ENCODE measurements around the gene ANXA1. TPM values are rescaled to one million over a fixed set of nuclear protein-coding genes. Genes with fewer than 3 reads are reported as not detected.
"Not testable (repeated sequence)": the region's sequence is repeated elsewhere in the genome, so short reads cannot be mapped to it uniquely, and the experiment has no call there.

ANXA1 gene
- total RNA-seq = 100 to 1,000 TPM in 1 of 2 donors, 10 to 100 TPM in 1; 69.8 to 142 TPM

- Histone ChIP-seq H3K27me3 (no peaks in the 10 kb centered on the region), H3K4me1 (peaks cover 0 to 44% of the 10 kb centered on the region in 2 donors), H3K4me3 (peak within 1 kb of the TSS; percentile 44 to 50), H3K27ac (peak within 1 kb of the TSS; percentile 68 to 80), H3K9me3 (no peaks in the 10 kb centered on the region), H3K36me3 (peaks cover 10% of the 10 kb centered on the region)
- TF ChIP-seq CTCF (IDR thresholded peaks at IDR 0.05) = no peak
- no peak for DNase-seq (ENCODE audit: low spot score)
Observed at GRCh38 chr9:73151653-73152542, at the start of gene ANXA1. Gene ANXA1 (plus strand): TSS chr9:73151865. CDS start chr9:73158536, 6,671 bp downstream.

- no peaks in the 10 kb centered on the region for H3K27me3 ChIP-seq
- no peak for TF ChIP-seq CTCF (IDR thresholded peaks at IDR 0.05)
- no peaks in the 10 kb centered on the region for H3K36me3 ChIP-seq
- H3K4me1 ChIP-seq = no peaks in the 10 kb centered on the region
- H3K9me3 ChIP-seq = no peaks in the 10 kb centered on the region
- H3K4me3 ChIP-seq = no peak overlapping the region
- DNase-seq (ENCODE audit: low spot score) = no peak
- H3K27ac ChIP-seq = no peak overlapping the region
Observed at GRCh38 chr9:73104342-73104741, 47.3 kb upstream of the ANXA1 start.

GRCh38 chr9:73104921-73105320, 46.7 kb upstream of the ANXA1 start:
- DNase-seq (ENCODE audit: low spot score) = no peak
- no peaks in the 10 kb centered on the region for H3K9me3 ChIP-seq
- TF ChIP-seq CTCF (IDR thresholded peaks at IDR 0.05) = no peak

GRCh38 chr9:73107489-73108069, 44.1 kb upstream of the ANXA1 start:
- H3K27me3 ChIP-seq; H3K4me3 ChIP-seq; DNase-seq (ENCODE audit: low spot score); H3K9me3 ChIP-seq; H3K27ac ChIP-seq; H3K4me1 ChIP-seq; H3K36me3 ChIP-seq: not testable (repeated sequence)
- peak; percentile 44 to 75 for TF ChIP-seq CTCF (IDR thresholded peaks at IDR 0.05)

More at GRCh38 chr9:73104921-73105320, 46.7 kb upstream of the ANXA1 start:
- no peaks in the 10 kb centered on the region for H3K4me1 ChIP-seq
- H3K36me3 ChIP-seq = no peaks in the 10 kb centered on the region
- H3K4me3 ChIP-seq = no peak overlapping the region
- H3K27me3 ChIP-seq = no peaks in the 10 kb centered on the region
- H3K27ac ChIP-seq = no peak overlapping the region

- DNase-seq (ENCODE audit: low spot score) = no peak
- H3K36me3 ChIP-seq = no peaks in the 10 kb centered on the region
- H3K4me1 ChIP-seq = no peaks in the 10 kb centered on the region
- H3K4me3 ChIP-seq = no peak overlapping the region
- no peak overlapping the region for H3K27ac ChIP-seq
- no peaks in the 10 kb centered on the region for H3K9me3 ChIP-seq
- no peak for TF ChIP-seq CTCF (IDR thresholded peaks at IDR 0.05)
- H3K27me3 ChIP-seq = no peaks in the 10 kb centered on the region
Observed at GRCh38 chr9:73114058-73114457, 37.6 kb upstream of the ANXA1 start.
